K562 (cell line): ENCODE measurements around the gene SLC35B4. TPM values are rescaled to one million over a fixed set of nuclear protein-coding genes. Genes with fewer than 3 reads are reported as not detected.

Experiments
- ARHGAP35 ChIP-seq: fragments of 450-650 bp; IDR thresholded peaks from 2 replicates; pipeline ENCODE4 v1.6.1; 2018; ENCODE audit not compliant: partially characterized antibody
- CAMTA2 ChIP-seq: fragments of 250-450 bp; sonication (Bioruptor Pico); conservative IDR thresholded peaks from 2 replicates; pipeline ENCODE4 v1.5.1; 2022
- CEBPG ChIP-seq, 3 experiments: fragments of 200-800 bp in 1 of 3; sonication (Bioruptor generic) in 1 of 3; sonication (generic) in 1 of 3; formaldehyde crosslinking in 1 of 3; IDR thresholded peaks in 2 of 3; conservative IDR thresholded peaks in 1 of 3; 2 replicates each; pipeline versions ENCODE4 v1.6.1 to v1.8.0; 2016 to 2022; ENCODE audit warnings: missing compliant biosample characterization in 2 of 3, missing genetic modification characterization in 2 of 3, mild to moderate bottlenecking in 1 of 3, missing genetic modification reagents in 1 of 3
- CHD4 ChIP-seq: fragments of 200-600 bp; sonication (generic); IDR thresholded peaks from 3 replicates; pipeline ENCODE4 v1.6.1; 2012; ENCODE audit warnings: low read depth, mild to moderate bottlenecking, mixed read lengths, low read length, inconsistent platforms; ENCODE audit not compliant: insufficient read depth, insufficient replicate concordance, poor library complexity, severe bottlenecking
- JUND ChIP-seq, 2 experiments: IDR thresholded peaks; 2 replicates in 1 of 2; 3 replicates in 1 of 2; pipeline ENCODE4 v1.6.1; 2011; ENCODE audit warnings: borderline replicate concordance in 2 of 2, low read depth in 2 of 2, low read length in 2 of 2, improper control_type of control experiment in 1 of 2, missing biosample characterization in 1 of 2, missing genetic modification characterization in 1 of 2, missing genetic modification reagents in 1 of 2
- POLR3G ChIP-seq: IDR thresholded peaks from 2 replicates; pipeline ENCODE4 v1.6.1; 2011; ENCODE audit not compliant: insufficient read length, insufficient replicate concordance; ENCODE audit errors: extremely low read depth
- ZNF766 ChIP-seq: fragments of 200-800 bp; sonication (Bioruptor generic); conservative IDR thresholded peaks from 2 replicates; pipeline ENCODE4 v1.6.1; 2016; ENCODE audit warnings: missing genetic modification characterization, missing compliant biosample characterization
- polyA plus RNA-seq, 8 experiments: library from polyadenylated mRNA; depleted of rRNA in 4 of 8; stranded (reverse) in 5 of 8; unstranded in 3 of 8; fragments of >200 nt; fragmentation: Nextera tagmentation in 2 of 8; fragmentation: Illumina TruSeq in 1 of 8; extraction: Ambion mirVana in 2 of 8; extraction: Trizol in 1 of 8; gene quantifications; 2 replicates each; pipeline versions ENCODE4 v1.2.1 to v1.2.3, GENCODE V29; 2011 to 2014; ENCODE audit warnings: inconsistent platforms in 1 of 8, missing spikeins in 1 of 8
- total RNA-seq, 7 experiments: library from RNA; depleted of rRNA in 6 of 7; stranded (reverse); fragments of >200 nt in 6 of 7; fragmentation: Illumina TruSeq in 2 of 7; extraction: Trizol in 2 of 7; gene quantifications; 2 replicates each; pipeline versions ENCODE4 v1.2.1 to v1.2.3, GENCODE V29; 2011 to 2021; ENCODE audit warnings: low replicate concordance in 1 of 7
- TF ChIP-seq, protein P1 (sequence below): fragments of 450-650 bp; formaldehyde crosslinking; IDR thresholded peaks from 2 replicates; pipeline ENCODE4 v1.4.0; 2022; ENCODE audit warnings: missing genetic modification characterization

The SLC35B4 gene
- total and polyA plus RNA-seq, 9 of the 15 experiments (the other 6 are each of a cell fraction or from before 2014, with no cell fraction given) = 6.1 to 34.9 (median 17.6) TPM

DNA sequence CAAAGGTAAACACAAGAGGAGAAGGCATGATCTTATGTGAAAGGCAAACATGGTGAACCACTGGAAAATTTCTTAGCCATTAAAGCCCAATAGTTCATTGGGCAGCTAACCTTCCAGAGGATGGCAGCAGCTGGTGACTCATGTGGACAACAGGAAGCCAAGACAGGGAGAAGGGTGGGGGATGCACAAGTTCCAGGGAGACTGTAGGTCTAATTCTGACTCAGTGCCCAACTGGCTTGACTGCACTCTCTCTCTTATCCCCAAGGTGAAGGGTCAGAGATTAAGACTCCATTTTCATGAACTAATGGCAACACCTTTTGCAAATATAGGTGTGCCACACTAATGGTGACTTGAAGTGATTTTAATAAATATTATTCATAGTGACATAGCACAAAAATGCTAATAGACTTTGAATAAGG, 47.9 kb upstream of the SLC35B4 start (continued):
- no peak for TF ChIP-seq CEBPG (CRISPR knock-in tag; IDR thresholded peaks at IDR 0.05)
- TF ChIP-seq CEBPG (tag; conservative IDR thresholded peaks at IDR 0.05 in 1 of 2, IDR thresholded peaks at IDR 0.05 in 1 of 2) = 0 out of 4 replicates have a peak, but pooled peaks of 1 of the 2 experiments have one; percentile 1
- TF ChIP-seq, protein P1, sequence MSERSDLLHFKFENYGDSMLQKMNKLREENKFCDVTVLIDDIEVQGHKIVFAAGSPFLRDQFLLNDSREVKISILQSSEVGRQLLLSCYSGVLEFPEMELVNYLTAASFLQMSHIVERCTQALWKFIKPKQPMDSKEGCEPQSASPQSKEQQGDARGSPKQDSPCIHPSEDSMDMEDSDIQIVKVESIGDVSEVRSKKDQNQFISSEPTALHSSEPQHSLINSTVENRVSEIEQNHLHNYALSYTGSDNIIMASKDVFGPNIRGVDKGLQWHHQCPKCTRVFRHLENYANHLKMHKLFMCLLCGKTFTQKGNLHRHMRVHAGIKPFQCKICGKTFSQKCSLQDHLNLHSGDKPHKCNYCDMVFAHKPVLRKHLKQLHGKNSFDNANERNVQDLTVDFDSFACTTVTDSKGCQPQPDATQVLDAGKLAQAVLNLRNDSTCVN = no peak
- no peak for TF ChIP-seq CHD4
- no peak for TF ChIP-seq ARHGAP35
- no peak for TF ChIP-seq CAMTA2 (CRISPR knock-in tag)
- TF ChIP-seq ZNF766 (CRISPR knock-in tag) = no peak
- TF ChIP-seq POLR3G = no peak
- peak; percentile 40; the same call in 1 of the 2 replicates for TF ChIP-seq JUND (IDR thresholded peaks at IDR 0.05; ENCODE audit: borderline replicate concordance, low read depth, low read length)
- TF ChIP-seq JUND (tag; IDR thresholded peaks at IDR 0.05; ENCODE audit: borderline replicate concordance, low read depth, low read length) = no peak
